GM10266 (cell line): ENCODE results near the gene CIROP.

ENCODE experiments used
- DNase-seq: peaks from one replicate; pipeline ENCODE4 v3.0.0; 2012; ENCODE audit errors: extremely low spot score
- CTCF ChIP-seq: IDR thresholded peaks from 2 replicates; pipeline ENCODE4 v1.5.1; 2012; ENCODE audit warnings: mild to moderate bottlenecking, low read depth; ENCODE audit not compliant: control insufficient read depth, insufficient read depth; ENCODE audit errors: missing control alignments

Gene CIROP

GRCh38 chr14:23062002-23062401 is 42.8 kb downstream of the CIROP start:
- no peak for TF ChIP-seq CTCF
- no peak for DNase-seq

GRCh38 chr14:23060536-23061260 is 44.1 kb downstream of the CIROP start:
- TF ChIP-seq CTCF, result no peak
- peak; percentile 5 for DNase-seq

GRCh38 chr14:23058654-23059504 is 45.9 kb downstream of the CIROP start:
- no peak for DNase-seq
- no peak for TF ChIP-seq CTCF

- DNase-seq, result peak; percentile 95
- TF ChIP-seq CTCF, result peak; percentile 96
These were observed 46.8 kb downstream of the CIROP start for GRCh38 chr14:23057757-23058653.

GRCh38 chr14:23056956-23057756 is 47.6 kb downstream of the CIROP start, which contains the start of gene CDH24:
Gene CDH24 (minus strand): TSS chr14:23057520. CDS start chr14:23055733, 1,787 bp downstream.
- TF ChIP-seq CTCF, result no peak
- peak; percentile 93 for DNase-seq

GRCh38 chr14:23056145-23056955 is 48.4 kb downstream of the CIROP start:
- DNase-seq, result peak; percentile 95

More at GRCh38 chr14:23056145-23056955, 48.4 kb downstream of the CIROP start:
- TF ChIP-seq CTCF, result peak; percentile 82
